Measurements from ENCODE around the gene AGBL5.
"Not testable (repeated sequence)": the region's sequence is repeated elsewhere in the genome, so short reads cannot be mapped to it uniquely, and the experiment has no call there.

The AGBL5 gene

GRCh38 chr2:27091746-27092695 is 40.6 kb downstream of the AGBL5 start:
- no peak for DNase-seq (ENCODE audit: low spot score)

GRCh38 chr2:27092696-27093429 is 41.4 kb downstream of the AGBL5 start:
- DNase-seq (ENCODE audit: low spot score) = peak; percentile 29

GRCh38 chr2:27093430-27094352 is 42.2 kb downstream of the AGBL5 start:
- no peak for DNase-seq (ENCODE audit: low spot score)

GRCh38 chr2:27094353-27094984 is 43.0 kb downstream of the AGBL5 start:
- DNase-seq (ENCODE audit: low spot score) = no peak

- no peak for DNase-seq (ENCODE audit: low spot score)
Observed at GRCh38 chr2:27095427-27095744, 43.9 kb downstream of the AGBL5 start.

GRCh38 chr2:27095745-27096651 is 44.5 kb downstream of the AGBL5 start:
- DNase-seq (ENCODE audit: low spot score) = peak; percentile 78

GRCh38 chr2:27096748-27097297 is 45.4 kb downstream of the AGBL5 start:
- DNase-seq (ENCODE audit: low spot score) = no peak

- no peak for DNase-seq (ENCODE audit: low spot score)
Observed at GRCh38 chr2:27097341-27097740, 45.9 kb downstream of the AGBL5 start.

- DNase-seq (ENCODE audit: low spot score) = no peak
Observed at GRCh38 chr2:27099334-27099955, 48.0 kb downstream of the AGBL5 start.

- DNase-seq (ENCODE audit: low spot score) = no peak
Observed at GRCh38 chr2:27100036-27100435, 48.6 kb downstream of the AGBL5 start.

- DNase-seq (ENCODE audit: low spot score) = no peak
Observed at GRCh38 chr2:27102329-27102728, 50.9 kb downstream of the AGBL5 start.

- no peak for DNase-seq (ENCODE audit: low spot score)
Observed at GRCh38 chr2:27105981-27106380, 54.5 kb downstream of the AGBL5 start.

- no peak for DNase-seq (ENCODE audit: low spot score)
Observed at GRCh38 chr2:27108221-27108620, 56.8 kb downstream of the AGBL5 start.

- no peak for DNase-seq (ENCODE audit: low spot score)
Observed at GRCh38 chr2:27109083-27109482, 57.6 kb downstream of the AGBL5 start.

- not testable (repeated sequence) for DNase-seq (ENCODE audit: low spot score)
Observed at GRCh38 chr2:27110603-27111352, 59.3 kb downstream of the AGBL5 start.

- DNase-seq (ENCODE audit: low spot score) = not testable (repeated sequence)
Observed at GRCh38 chr2:27111392-27112078, 60.1 kb downstream of the AGBL5 start.

- no peak for DNase-seq (ENCODE audit: low spot score)
Observed at GRCh38 chr2:27115519-27115918, 64.1 kb downstream of the AGBL5 start.

- DNase-seq (ENCODE audit: low spot score) = no peak
Observed at GRCh38 chr2:27117995-27118524, 66.6 kb downstream of the AGBL5 start.
